ENCODE data around the gene FCGR3A. TPM values are rescaled to one million over a fixed set of nuclear protein-coding genes. Genes with fewer than 3 reads are reported as not detected.
"Not testable (repeated sequence)": the region's sequence is repeated elsewhere in the genome, so short reads cannot be mapped to it uniquely, and the experiment has no call there.

The FCGR3A gene
- total and polyA plus RNA-seq, 2 experiments from 2014 or later = not detected

DNA sequence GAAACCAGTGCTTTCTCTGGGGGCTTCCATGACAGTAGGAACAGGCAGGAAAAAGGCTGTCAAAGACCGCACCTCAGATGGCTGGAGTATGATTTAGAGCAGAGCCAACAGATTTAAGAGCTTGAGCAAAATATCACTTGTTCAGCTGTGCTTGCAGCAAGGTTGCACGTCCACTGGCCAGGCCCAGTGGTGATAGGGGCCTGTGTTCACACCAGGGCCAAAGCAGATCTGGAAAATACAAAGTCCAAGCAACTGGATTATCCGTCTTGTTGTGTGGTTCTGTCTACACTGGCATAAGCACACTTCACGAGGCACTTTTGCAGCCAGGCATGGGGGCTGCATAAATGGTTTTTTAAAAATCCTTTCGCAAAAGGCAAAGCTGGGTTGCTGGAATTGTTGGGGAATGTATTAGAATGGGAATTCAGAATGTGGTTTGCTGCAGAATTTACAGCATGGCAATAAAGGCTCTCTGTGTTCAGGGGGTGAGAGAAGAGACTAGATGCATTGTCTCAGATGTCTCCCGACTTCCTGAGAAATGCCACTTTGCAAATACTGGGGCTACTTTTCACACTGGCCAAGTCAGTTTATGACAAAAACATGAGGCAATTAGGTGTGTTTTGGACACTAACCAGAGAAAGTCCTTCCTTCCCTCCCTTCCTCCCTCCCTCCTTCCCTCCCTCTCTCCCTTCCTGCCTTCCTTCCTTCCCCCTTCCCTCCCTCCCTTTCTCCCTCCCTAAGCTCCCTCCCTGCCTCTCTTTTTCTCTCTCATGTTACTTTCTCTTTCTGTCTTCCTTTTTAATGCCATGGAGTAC lies 36.8 kb downstream of the FCGR3A start:
- H3K27ac ChIP-seq; H3K4me3 ChIP-seq; in situ Hi-C loops (cut with MboI); H3K9me3 ChIP-seq (ENCODE audit: low read depth); H3K4me2 ChIP-seq (ENCODE audit: unreplicated experiment); H2AFZ ChIP-seq; H3F3A ChIP-seq (ENCODE audit: insufficient read depth); H3K36me3 ChIP-seq (ENCODE audit: low read depth); H3K79me2 ChIP-seq (ENCODE audit: insufficient read depth); H3K27me3 ChIP-seq (replicated peaks; ENCODE audit: insufficient read depth); H4K20me1 ChIP-seq (ENCODE audit: insufficient read depth); H3K9me2 ChIP-seq (ENCODE audit: insufficient read depth); DNase-seq; H3K9ac ChIP-seq: not testable (repeated sequence)
- H3K4me1 ChIP-seq (ENCODE audit: insufficient read depth) = peaks cover 16% of the 10 kb centered on the region
- 72 to 92% methylated on average over 5 to 6 of the region's 6 CpGs for WGBS, 2 experiments (ENCODE audit: low coverage in 1 of 2, low lambda C conversion rate in 2 of 2, missing lambda C conversion rate in 2 of 2)

DNA sequence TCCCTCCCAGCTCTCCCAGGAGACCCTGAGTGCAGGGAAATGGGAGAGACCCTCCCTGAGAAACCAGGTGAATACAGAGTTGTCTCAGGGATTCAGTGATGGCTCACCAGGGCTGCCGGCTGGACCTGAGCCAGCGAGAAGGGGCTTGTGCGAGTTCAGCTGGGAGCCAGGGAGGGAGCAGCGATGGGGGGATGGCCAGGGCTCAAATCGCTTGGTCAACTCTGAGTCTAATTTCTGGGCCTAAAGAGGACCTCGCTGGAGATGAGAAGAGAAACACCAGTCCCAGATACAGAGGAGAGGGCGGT lies 37.9 kb downstream of the FCGR3A start:
- Histone ChIP-seq H3K4me3 (no peak overlapping the region), H3K79me2 (ENCODE audit: insufficient read depth) (no peaks in the 10 kb centered on the region), H3K27ac (no peak overlapping the region), H3K4me2 (ENCODE audit: unreplicated experiment) (no peak overlapping the region), H3K4me1 (ENCODE audit: insufficient read depth) (peaks cover 19% of the 10 kb centered on the region), H3K27me3 (replicated peaks; ENCODE audit: insufficient read depth) (no peaks in the 10 kb centered on the region), H3K9me2 (ENCODE audit: insufficient read depth) (no peaks in the 10 kb centered on the region), H4K20me1 (ENCODE audit: insufficient read depth) (no peaks in the 10 kb centered on the region), H3K36me3 (ENCODE audit: low read depth) (no peaks in the 10 kb centered on the region), H3K9me3 (ENCODE audit: low read depth) (no peaks in the 10 kb centered on the region), H2AFZ (no peak overlapping the region), H3K9ac (no peak overlapping the region), H3F3A (ENCODE audit: insufficient read depth) (peaks cover 6% of the 10 kb centered on the region; the same call in 1 of the 2 replicates)
- no peak for DNase-seq
- WGBS, 2 experiments (ENCODE audit: low coverage in 1 of 2, low lambda C conversion rate in 2 of 2, missing lambda C conversion rate in 2 of 2) = 70 to 76% methylated on average over 7 of the region's 7 CpGs
- no peak for TF ChIP-seq EZH2 (IDR thresholded peaks at IDR 0.05; ENCODE audit: insufficient read depth, poor library complexity, severe bottlenecking)
- TF ChIP-seq EZH2phosphoT487 (IDR thresholded peaks at IDR 0.05; ENCODE audit: insufficient read depth, low read depth) = no peak
- in situ Hi-C loops (cut with MboI) = no loop called here

DNA sequence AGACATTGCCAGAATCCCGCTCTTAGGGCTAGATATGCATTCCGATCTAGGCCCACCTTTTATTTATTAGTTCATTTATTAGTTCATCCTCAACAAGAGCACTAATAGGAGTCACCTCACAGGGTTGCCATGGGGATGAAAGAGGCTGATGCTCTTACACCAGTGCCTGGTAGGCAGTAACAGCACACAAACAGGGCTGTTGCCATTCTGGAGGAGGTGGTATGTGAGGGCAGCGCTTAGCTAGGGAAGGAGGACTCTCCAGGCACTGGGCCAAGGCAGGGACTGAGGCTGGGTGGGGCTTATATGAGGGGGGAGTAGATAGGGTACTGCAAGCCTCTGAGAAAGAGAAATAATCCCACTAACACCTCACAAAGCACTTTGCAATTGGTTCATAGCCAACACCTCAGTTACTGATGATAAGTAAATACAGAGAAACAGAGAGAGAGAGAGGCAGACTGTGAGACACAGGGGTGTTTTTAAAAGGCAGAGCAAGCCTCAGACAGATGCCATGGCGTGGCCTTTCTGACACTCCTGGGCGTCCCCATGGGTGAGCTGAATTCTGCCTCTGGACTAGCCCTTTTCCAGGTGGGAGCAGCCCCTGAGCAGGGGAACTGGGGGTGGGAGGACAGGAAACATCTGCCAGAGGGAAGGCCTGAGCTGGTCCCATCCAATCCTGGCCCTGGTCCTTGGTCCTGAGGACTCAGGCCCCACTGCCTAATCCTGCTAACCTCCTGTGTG lies 38.4 kb downstream of the FCGR3A start:
- no peak overlapping the region for H3K4me2 ChIP-seq (ENCODE audit: unreplicated experiment)
- H3K4me1 ChIP-seq (ENCODE audit: insufficient read depth) = peaks cover 21% of the 10 kb centered on the region
- WGBS, 2 experiments (ENCODE audit: low coverage in 1 of 2, low lambda C conversion rate in 2 of 2, missing lambda C conversion rate in 2 of 2) = 87 to 94% methylated on average over 5 of the region's 5 CpGs
- no peaks in the 10 kb centered on the region for H3K27me3 ChIP-seq (replicated peaks; ENCODE audit: insufficient read depth)
- H3K9me3 ChIP-seq (ENCODE audit: low read depth) = no peaks in the 10 kb centered on the region
- H4K20me1 ChIP-seq (ENCODE audit: insufficient read depth) = no peaks in the 10 kb centered on the region
- in situ Hi-C loops (cut with MboI) = no loop called here
- no peak for DNase-seq
- no peak for TF ChIP-seq EZH2 (IDR thresholded peaks at IDR 0.05; ENCODE audit: insufficient read depth, poor library complexity, severe bottlenecking)
- no peak for TF ChIP-seq EZH2phosphoT487 (IDR thresholded peaks at IDR 0.05; ENCODE audit: insufficient read depth, low read depth)
- no peak overlapping the region for H2AFZ ChIP-seq
- H3K4me3 ChIP-seq = no peak overlapping the region
- H3K36me3 ChIP-seq (ENCODE audit: low read depth) = no peaks in the 10 kb centered on the region
- no peaks in the 10 kb centered on the region for H3K79me2 ChIP-seq (ENCODE audit: insufficient read depth)
- no peak overlapping the region for H3K9ac ChIP-seq
- no peaks in the 10 kb centered on the region for H3K9me2 ChIP-seq (ENCODE audit: insufficient read depth)
- H3K27ac ChIP-seq = no peak overlapping the region
- H3F3A ChIP-seq (ENCODE audit: insufficient read depth) = peaks cover 6% of the 10 kb centered on the region; the same call in 1 of the 2 replicates

DNA sequence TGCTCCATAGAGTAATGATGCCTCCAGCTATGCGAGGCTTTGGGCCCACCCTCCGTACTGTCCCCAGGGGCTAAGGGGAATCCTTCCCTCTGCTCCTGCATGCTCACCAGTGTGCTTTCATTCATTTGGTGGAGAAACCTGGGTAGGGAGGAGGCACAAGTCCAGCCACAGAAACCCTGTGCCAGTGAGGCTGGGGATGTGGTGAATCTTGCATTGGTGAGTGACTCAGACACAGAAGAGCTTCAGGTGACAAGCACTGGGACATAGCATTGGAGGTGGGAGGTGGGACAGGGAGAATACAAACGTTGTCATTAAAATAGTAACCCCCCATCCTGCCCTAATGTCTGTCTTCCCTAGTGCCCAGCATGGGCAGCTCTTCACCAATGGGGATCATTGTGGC lies 39.1 kb downstream of the FCGR3A start:
- H3K79me2 ChIP-seq (ENCODE audit: insufficient read depth) = no peaks in the 10 kb centered on the region
- no peaks in the 10 kb centered on the region for H3K9me2 ChIP-seq (ENCODE audit: insufficient read depth)
- H3K4me1 ChIP-seq (ENCODE audit: insufficient read depth) = peaks cover 17% of the 10 kb centered on the region
- no peaks in the 10 kb centered on the region for H3K9me3 ChIP-seq (ENCODE audit: low read depth)
- H2AFZ ChIP-seq = no peak overlapping the region
- H3K9ac ChIP-seq = no peak overlapping the region
- DNase-seq = no peak
- no peaks in the 10 kb centered on the region for H4K20me1 ChIP-seq (ENCODE audit: insufficient read depth)
- 63 to 73% methylated on average over 3 of the region's 3 CpGs for WGBS, 2 experiments (ENCODE audit: low coverage in 1 of 2, low lambda C conversion rate in 2 of 2, missing lambda C conversion rate in 2 of 2)
- H3K27me3 ChIP-seq (replicated peaks; ENCODE audit: insufficient read depth) = no peaks in the 10 kb centered on the region
- no peaks in the 10 kb centered on the region for H3K36me3 ChIP-seq (ENCODE audit: low read depth)
- H3K27ac ChIP-seq = no peak overlapping the region
- H3K4me2 ChIP-seq (ENCODE audit: unreplicated experiment) = no peak overlapping the region
- in situ Hi-C loops (cut with MboI) = no loop called here
- no peak overlapping the region for H3K4me3 ChIP-seq
- peaks cover 6% of the 10 kb centered on the region; the same call in 1 of the 2 replicates for H3F3A ChIP-seq (ENCODE audit: insufficient read depth)
- no peak for TF ChIP-seq EZH2 (IDR thresholded peaks at IDR 0.05; ENCODE audit: insufficient read depth, poor library complexity, severe bottlenecking)
- no peak for TF ChIP-seq EZH2phosphoT487 (IDR thresholded peaks at IDR 0.05; ENCODE audit: insufficient read depth, low read depth)
